CD4-positive, alpha-beta T cell treated with Interleukin-17A for 4 hours (primary cell): ENCODE data around the gene PCSK1N.
"Not testable (repeated sequence)": the region's sequence is repeated elsewhere in the genome, so short reads cannot be mapped to it uniquely, and the experiment has no call there.

Source experiments
- DNase-seq: peaks from one replicate; pipeline ENCODE4 v3.0.0-alpha.2; 2020; ENCODE audit warnings: mixed read lengths

PCSK1N gene

GRCh38 chrX:48835524-48836329, at the start of gene PCSK1N:
TSS of gene PCSK1N (minus strand) at chrX:48835610. CDS start at chrX:48835532, 78 bp downstream.
- DNase-seq = peak; percentile 65

GRCh38 chrX:48883729-48884128, 48.3 kb upstream of the PCSK1N start:
- no peak for DNase-seq

- not testable (repeated sequence) for DNase-seq
Measured at GRCh38 chrX:48876944-48877343, 41.5 kb upstream of the PCSK1N start.

- DNase-seq = not testable (repeated sequence)
Measured at GRCh38 chrX:48872017-48872416, 36.6 kb upstream of the PCSK1N start.

- DNase-seq = no peak
Measured at GRCh38 chrX:48864210-48864609, 28.8 kb upstream of the PCSK1N start.

GRCh38 chrX:48854898-48855297, 19.5 kb upstream of the PCSK1N start:
- DNase-seq = no peak

GRCh38 chrX:48854121-48854804, 18.9 kb upstream of the PCSK1N start:
- not testable (repeated sequence) for DNase-seq

- not testable (repeated sequence) for DNase-seq
Measured at GRCh38 chrX:48853494-48853893, 18.1 kb upstream of the PCSK1N start.

GRCh38 chrX:48852857-48853256, 17.4 kb upstream of the PCSK1N start:
- DNase-seq = no peak

GRCh38 chrX:48848847-48849246, 13.4 kb upstream of the PCSK1N start:
- no peak for DNase-seq

- no peak for DNase-seq
Measured at GRCh38 chrX:48839686-48840085, 4.3 kb upstream of the PCSK1N start.

- no peak for DNase-seq
Measured at GRCh38 chrX:48834383-48834709, 1.1 kb downstream of the PCSK1N start.

- DNase-seq = no peak
Measured at GRCh38 chrX:48833542-48834138, 1.8 kb downstream of the PCSK1N start.

GRCh38 chrX:48831909-48832291, 3.5 kb downstream of the PCSK1N start:
- DNase-seq = no peak

GRCh38 chrX:48831136-48831908, 4.1 kb downstream of the PCSK1N start:
- no peak for DNase-seq

- DNase-seq = no peak
Measured at GRCh38 chrX:48829016-48829735, 6.2 kb downstream of the PCSK1N start.

GRCh38 chrX:48827654-48827968, 7.8 kb downstream of the PCSK1N start:
- DNase-seq = no peak

GRCh38 chrX:48826876-48827653, 8.3 kb downstream of the PCSK1N start:
- no peak for DNase-seq

- peak; percentile 46 for DNase-seq
Measured at GRCh38 chrX:48826135-48826875, 9.1 kb downstream of the PCSK1N start, which contains the start of gene ERAS. TSS of gene ERAS (plus strand) at chrX:48826513. CDS start at chrX:48829124, 2,611 bp downstream.

GRCh38 chrX:48824066-48824465, 11.3 kb downstream of the PCSK1N start:
- DNase-seq = no peak

- DNase-seq = no peak
Measured at GRCh38 chrX:48823053-48823452, 12.4 kb downstream of the PCSK1N start.
